HG03460 (cell line): Measurements from ENCODE around the gene SARM1.
A peak's percentile ranks its signal among the peaks of the same experiment; 100 is the strongest.

Experiments used
- ATAC-seq: cut with Tn5 transposase; IDR thresholded peaks from one replicate; pipeline ENCODE4 v1.9.1; 2021; ENCODE audit not compliant: unreplicated experiment

Gene SARM1

DNA sequence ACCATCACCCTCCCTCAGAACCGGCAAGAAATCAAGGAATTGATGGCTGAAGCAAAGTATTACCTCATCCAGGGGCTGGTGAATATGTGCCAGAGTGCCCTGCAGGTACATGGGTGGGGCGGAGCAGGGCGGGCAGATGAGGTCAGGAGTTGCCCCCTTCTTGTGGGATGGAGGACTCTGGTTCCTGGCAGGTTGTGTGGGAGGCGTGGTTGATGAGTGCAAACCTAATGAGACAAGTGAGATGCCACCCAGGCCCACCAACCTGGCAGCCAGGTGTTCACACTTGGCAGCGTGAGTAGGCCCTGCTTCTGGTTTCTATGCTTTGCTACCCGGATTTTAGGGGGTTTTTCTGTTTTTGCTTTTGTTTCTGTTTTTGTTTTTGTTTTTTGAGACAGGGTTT, 31.1 kb upstream of the SARM1 start:
- no peak for ATAC-seq

DNA sequence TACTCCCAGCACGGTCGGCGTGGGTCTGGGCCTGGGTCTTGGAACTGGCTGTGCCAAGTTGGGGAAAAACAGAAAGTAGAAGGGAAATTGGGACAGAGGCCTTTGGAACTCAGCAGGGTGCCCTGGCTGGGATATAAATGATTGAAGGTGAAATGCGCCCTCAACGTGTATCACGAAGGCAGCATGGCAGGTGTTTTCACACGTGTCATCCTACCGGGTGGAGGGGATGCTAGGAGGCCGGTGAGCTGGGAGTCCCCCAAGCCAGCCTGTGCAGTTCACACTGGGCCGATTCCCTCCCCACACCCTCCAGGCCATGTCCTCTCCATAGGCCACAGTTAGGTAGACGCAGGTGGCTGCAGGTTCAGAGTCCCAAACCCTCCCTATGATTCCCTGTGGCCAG, 30.0 kb upstream of the SARM1 start:
- ATAC-seq = no peak

DNA sequence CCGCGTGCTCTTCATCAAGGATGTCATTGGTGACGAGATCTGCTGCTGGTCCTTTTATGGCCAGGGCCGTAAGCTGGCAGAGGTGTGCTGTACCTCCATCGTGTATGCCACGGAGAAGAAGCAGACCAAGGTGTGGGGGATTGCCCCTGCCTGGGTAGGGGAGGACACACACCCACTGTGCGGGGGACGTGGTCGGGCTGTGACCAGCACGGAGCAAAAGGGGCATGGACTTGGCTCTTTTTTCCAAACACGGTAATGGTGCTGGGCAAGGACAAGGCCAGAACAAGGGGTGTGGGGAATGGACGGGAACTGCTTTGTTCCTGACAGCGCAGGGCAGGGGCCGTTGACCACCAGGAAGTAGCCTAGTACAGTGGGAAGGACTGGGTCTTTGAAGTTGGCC, 29.2 kb upstream of the SARM1 start:
- ATAC-seq = no peak

DNA sequence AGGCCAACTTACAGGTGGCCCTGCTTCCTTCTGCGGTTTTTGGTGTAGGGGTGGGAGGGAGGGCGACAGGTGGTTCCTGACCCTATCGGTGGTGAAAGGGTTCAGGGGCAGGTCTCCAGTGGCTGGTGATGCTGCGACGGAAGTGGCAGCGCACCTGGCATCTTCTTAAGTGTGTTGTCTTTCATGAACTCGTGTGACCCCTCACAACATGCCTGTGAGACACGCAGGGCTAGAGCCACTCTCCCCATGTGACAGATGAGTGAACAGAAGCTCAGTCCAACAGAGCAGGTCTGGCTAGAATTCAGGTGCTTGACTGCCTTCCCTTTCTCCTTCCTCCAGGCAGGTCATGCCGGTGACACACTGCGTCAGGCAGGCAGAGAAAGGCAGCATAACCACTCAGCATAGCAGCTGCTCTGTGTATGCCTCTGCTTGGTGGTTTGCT, 28.0 kb upstream of the SARM1 start:
- ATAC-seq = no peak

DNA sequence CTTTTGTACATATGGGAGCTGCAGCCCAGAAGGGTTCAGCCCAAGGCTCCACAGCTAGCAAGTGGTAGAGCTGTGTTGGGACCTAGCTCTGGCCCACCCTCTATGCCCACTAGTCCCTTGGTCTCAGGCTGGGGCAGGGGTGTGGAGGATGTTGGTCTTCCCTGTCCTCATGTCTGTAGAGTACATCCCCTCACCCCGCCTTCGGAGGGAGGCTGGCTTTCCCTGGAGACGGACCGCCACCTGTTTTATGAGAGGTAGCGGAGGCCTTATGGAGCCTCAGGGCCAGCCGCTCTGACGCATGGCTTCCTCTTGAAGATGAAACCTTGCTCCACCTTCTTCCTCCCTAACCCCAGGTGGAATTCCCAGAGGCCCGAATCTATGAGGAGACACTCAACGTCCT, 27.5 kb upstream of the SARM1 start:
- ATAC-seq = no peak

DNA sequence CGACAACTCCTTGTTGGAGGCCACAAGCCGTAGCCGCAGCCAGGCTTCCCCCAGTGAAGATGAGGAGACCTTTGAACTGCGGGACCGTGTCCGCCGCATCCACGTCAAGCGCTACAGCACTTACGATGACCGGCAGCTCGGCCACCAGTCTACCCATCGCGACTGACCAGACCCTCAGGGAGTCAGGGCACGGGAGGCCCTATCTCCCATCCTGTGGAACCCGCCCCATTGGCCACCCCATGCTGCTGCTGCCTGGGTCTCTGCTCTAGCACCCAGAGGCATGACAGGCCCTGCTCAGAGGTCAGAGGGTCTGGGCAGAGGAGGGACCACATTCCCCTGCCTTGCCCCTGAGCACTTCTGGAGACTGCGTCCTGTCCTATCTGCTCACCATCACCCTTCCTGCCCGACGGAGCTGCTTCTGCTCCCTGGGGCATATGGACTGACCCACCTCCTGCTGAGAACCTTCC, 27.0 kb upstream of the SARM1 start:
- ATAC-seq = no peak

DNA sequence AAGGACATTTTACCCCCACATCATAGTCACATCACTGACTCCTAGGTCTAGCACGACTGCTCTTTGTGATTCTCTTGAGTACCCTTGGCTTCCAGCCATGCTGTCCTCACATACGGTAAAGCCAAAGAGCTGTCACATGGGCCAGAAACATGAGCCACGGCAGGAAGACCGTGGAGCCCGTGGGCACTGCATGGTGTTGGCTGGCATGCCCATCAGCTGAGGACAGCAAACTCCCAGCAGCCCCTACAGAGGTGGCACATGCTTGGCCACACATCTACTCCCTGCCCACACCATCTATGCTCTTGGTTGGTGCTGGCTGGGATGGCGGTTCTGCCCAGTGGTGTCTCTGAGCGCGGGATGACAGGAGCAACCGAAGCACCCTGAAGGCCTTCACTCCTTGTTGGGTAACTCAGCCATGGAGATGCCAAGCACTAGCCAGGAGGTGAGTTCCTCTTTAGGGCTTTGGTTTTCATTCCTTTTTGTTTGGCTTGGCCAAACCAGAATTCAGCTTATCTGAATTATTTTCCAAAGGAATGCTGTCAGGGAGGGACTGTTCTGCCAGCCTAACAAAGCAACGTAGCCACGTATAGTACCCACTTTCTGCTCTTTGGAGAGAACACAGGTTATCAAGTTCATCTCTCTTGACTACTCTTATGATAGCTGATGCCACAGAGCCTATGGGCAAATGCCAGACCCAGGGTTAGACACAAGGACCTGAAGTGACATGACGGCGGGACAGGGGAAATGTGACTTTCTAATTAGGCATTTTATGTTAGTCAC, 25.9 kb upstream of the SARM1 start:
- ATAC-seq = no peak

DNA sequence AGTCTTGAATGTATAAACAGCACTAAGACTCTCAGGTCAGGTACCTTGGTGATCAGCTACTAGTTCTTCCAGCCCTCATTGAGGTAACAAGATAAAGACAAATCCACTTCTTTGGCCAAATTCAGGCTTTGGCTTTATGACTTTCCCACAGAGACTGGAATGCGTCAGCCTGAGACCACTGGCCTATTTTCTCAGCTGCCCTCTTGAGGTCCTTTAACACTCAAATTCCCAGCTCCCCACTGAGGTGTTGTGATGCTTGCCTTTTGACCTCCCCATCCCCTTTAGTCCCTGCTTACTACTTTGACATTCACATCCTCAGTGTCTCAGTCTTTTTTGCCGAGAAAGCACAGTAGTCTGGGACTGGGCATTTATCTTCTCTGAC, 25.3 kb upstream of the SARM1 start:
- no peak for ATAC-seq

DNA sequence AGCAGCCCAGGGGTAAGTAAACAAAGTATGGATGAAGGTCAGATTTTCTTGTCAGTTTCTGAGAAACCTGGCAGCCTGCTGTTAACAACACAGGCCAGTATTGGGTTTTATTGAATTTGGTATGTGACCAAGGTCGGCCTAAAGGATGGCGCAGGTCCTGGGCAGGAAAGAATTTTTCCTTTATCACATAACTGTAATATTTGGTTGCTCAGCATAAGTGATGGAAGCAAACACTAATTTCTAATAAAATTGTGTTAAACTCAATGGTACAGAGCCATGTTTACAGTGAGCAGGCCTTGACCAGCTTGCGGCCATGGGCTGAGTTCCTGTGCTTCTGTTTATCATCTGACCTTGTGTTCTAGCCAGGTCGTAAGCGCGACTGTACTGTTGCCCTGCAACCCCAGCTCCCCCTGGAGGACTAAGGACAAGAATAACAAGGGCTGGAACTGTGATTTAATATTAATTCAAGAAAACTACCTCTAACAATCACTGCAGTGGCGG, 24.7 kb upstream of the SARM1 start:
- no peak for ATAC-seq

DNA sequence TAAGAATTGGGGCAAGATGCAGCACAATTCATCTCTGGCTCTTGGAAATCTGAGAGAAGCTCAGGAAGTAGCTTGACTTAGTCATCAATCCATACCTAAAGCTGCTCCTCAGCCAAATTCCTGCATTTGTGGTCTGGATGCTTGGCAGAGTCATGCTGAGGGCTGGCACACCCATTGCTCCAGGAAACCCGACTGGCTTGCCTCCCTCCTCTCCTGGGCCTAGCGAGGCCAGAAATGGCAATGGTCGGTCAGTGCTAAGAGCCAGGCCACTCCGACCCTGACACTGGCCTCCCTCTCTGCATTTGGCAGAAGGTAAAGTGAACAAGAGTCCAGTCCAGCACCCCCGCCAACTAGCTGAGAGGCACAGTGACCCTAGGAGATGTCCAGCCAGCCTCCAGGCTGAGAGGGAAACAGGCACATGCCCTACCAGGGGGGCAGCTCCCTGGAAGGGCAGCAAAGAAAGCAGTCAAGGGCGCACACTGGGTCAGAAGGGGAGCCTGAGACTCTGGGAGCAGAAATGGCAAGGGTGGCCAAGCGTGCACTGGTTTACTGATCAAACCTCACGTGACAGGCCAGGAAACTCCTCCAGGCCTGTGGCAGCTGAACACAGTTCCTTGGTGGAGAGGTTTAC, 24.1 kb upstream of the SARM1 start:
- no peak for ATAC-seq

DNA sequence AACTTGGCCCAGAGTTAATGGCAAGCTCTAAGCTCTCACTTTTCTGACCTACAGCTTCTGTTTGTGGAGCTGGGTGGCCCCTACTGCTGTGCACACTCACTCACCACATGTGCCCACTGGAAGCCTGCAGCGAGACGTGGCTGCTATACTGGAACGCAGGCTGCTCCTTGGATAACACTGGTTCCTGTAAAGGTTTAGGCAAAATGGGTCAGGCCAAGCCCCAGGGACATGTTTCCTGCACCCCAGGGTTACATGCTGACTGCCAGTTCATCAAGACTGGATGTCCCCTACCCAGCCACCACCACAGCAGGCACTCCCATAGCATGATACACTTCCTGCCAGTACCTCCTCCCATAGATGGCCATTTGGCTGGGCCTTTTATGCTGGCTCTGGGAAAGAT, 22.5 kb upstream of the SARM1 start:
- ATAC-seq = no peak

DNA sequence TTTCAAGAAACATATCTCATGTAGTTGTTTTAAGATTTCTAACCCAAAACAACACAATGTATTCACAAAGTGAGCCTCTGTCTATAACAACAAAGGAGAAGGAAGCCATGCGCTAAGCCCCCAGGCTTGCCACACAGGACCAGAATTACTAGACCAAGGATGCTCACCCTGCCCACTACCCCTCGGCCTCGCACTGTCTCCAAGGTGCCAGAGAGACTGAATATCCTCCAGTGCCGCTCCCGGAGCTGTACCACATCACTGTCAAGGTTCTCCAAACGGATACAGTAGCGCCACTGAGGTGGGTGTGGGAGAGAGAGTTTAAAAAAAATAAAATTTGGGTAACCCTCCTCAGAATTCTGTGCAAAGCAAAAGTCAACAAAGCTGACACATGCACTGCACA, 21.2 kb upstream of the SARM1 start:
- ATAC-seq = no peak

DNA sequence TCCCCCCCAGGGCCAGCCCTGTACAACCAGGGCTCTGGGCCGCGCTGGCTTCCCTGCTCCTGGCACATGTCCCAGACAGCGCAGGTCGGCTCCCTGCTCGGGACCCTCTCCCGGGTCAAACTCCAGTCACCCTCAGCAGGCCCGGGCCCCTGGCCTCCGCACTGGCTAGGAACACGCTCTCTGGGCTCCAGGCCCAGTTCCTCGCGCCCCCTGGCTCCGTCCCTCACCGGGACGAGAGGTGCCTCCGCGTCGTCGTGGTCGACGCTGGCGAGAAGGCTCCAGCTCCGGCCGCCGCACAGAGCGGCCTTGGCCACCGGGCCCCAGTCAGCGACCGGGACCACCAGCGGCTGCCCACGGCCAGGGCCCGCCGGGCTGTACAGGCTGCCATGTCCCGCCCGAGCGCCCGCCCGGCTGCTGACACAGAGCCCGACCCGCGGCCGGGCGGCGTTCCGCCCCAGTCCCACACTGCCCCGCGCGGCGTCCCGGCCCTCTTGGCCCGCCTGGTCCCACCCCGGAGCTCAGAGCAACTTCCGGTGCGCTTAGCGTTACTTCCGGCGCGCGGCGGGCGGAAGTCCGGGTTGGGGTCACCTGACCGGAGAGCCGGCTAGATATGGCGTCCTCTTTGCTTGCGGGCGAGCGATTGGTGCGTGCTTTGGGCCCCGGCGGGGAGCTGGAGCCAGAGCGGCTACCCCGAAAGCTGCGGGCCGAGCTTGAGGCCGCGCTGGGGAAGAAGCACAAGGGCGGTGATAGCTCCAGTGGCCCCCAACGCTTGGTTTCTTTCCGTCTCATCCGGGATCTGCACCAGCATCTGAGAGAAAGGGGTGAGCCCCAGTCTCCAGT, 14.2 kb upstream of the SARM1 start, which contains the start of gene POLDIP2:
TSS of gene POLDIP2 (minus strand) at position 467 of the 840 bp plus-strand sequence. CDS start at position 388, 79 bp downstream.
- peak; percentile 89 for ATAC-seq

DNA sequence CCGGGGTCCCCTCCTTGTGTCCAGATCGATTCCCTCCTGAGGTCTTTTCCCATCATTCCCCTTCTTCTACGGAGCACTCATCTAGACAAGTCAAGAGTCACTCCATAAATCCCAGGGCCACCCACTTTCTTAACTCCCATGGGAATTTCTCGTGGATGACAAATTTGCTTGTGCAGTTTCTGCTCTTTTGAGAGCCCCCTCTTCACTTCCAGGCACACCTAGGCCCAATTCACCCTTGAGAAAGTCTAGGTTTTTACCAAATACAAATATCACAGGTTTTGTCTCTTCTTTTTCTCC, 13.6 kb upstream of the SARM1 start:
- ATAC-seq = no peak

DNA sequence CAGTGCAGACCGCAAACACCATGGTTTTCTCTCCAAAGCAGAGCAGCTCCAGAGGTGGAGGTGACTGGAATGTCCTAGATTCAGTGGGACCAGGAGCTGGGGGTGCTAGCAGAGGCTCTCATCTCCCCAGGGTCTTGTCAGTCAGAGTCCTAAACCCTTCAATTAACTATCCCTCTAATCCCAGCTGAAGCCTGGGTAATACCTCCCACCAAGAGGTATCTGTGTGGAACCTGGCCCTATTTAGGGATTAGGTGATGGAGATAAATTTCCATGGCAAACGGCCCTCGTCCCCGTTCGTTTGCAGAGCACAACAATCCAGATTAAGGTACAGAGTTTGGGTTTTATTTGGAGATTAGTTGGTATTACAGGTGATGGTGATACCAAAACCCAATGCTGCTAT, 8.3 kb upstream of the SARM1 start:
- no peak for ATAC-seq

DNA sequence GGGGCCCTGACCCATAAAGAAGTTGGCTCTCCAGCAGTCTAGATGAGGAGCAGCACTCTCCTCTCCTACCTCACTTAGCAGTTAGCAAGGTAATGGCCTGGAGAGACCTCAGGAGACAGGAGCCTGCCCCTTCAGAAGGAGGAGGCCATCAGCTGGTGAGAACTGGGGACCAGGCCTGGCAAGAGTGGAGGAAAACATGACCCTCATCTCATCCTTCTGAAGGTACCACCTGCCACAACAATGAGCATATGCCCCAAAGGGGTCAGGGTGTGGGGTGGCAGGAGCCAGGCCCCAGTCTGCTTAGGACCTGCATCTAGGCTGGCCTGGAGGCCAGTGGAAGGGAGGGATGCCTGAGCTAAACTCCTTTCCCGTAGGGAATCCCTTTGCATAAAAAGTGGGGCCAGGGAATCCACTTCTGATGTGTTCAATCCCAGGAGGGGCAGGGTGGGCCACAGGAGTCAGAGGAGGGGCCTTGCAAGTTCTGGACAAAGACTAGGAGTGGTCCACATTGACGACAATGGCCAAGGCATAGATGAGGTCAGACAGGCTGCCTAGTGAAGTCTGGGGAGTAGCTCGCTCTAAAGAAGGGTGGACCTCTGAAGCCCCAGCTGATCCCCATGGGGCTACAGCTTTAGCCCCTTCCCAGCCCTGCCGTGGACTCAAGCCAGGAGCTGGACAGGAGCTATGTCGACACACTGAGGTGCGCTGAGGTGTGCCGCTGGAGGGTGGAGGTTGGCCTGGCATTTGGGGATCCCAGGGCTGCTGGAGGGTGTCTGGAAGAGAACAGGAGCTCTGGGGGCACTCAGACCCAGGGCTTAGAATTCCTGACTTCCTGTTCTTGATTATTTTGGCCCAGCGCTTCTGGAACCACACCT, 7.5 kb upstream of the SARM1 start:
- ATAC-seq = no peak

DNA sequence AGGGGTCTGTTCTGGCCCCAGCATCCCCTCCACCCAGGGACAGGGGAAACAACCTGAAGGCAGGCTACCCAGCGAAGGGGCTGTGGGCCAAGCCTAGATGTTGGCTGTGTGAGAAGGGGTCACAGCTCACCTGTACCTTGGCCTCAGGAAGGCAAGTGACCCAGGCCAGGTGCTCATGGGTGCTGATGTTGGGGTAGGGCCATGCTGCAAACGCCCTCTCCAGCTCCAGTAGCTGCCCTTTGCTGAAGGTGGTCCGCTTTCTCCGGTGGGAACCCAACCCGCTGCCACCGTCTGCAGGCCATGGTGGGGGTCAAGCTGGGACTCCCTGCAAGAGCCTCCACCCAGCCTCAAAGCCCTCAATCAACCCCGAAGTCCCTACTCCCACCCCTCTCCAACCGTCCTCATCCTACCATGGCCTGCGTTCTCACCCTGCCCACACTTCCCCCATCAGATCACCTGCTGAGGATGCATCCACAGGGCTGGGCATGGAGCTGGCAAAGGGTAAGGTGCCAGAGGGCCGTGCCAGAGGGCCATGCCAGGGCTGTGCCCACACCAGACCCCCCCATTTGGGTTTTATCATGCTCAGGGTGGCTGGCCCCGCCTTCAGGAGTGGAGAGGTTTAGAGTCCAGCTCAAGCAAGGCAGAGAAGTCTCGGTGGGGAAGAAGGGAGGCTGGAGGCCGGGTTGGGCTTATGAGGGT, 6.7 kb upstream of the SARM1 start, which contains the start of gene SEBOX:
TSS of gene SEBOX (minus strand) at position 535 of the 699 bp plus-strand sequence. CDS start at position 487, 48 bp downstream.
- ATAC-seq = no peak

DNA sequence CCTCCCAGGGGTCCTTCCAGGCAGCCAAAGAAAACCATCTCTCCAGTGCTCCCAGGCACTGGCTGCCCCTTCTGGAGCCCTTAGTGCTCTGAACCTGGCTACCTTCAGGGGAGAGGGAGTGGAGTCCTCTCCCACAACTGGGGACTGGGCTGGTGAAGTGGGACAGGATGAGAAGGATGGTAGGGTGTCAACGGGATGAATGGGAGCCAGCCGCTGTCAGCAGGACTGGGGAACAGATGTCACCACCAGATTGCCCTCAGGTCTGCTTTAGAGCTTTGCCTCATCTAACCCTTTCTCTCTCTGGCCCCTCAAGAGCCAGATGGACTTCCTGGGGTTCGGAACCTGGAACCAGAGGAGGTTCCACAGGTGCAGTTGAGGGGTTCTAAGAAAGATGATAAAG, 6.0 kb upstream of the SARM1 start:
- ATAC-seq = no peak

DNA sequence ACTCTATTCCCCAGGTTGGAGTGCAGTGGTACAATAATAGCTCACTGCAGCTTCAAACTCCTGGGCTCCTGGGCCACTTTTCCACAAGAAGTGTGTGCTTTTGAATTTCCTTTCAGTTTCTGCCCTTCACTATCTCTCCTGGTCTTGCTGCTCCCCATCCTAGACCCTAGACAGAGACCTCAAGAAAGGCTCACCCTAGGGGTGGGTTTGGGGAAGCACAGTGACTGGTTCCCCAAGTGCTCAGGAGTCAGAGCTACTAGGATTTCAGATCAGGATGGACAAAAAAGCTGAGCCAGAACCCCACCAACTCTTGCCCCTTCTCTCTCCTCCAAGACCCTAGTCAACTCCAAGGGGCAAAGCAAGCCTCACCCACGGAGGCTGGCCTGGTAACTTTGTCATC, 4.9 kb upstream of the SARM1 start:
- no peak for ATAC-seq
